Measurements from ENCODE around the gene PTPRU.
"Not testable (repeated sequence)": the region's sequence is repeated elsewhere in the genome, so short reads cannot be mapped to it uniquely, and the experiment has no call there.

GRCh38 chr1:29314685-29315084 lies 78.4 kb downstream of the PTPRU start:
- TF ChIP-seq CTCF, POLR2A, EP300 (IDR thresholded peaks at IDR 0.05): not testable (repeated sequence)

Measured in upper lobe of left lung (tissue), 4 donors.